ES-I3 (cell line): Measurements from ENCODE around the gene MELK.

Source experiments
- H3K36me3 ChIP-seq: 2 replicates; pipeline ENCODE4 v1.6.1; 2013; ENCODE audit warnings: mild to moderate bottlenecking, low read length, control low read depth, moderate library complexity; ENCODE audit not compliant: insufficient read depth
- H3K4me1 ChIP-seq: 2 replicates; pipeline ENCODE4 v1.6.1; 2013; ENCODE audit warnings: mild to moderate bottlenecking, control low read depth, low read length; ENCODE audit not compliant: insufficient read depth
- H3K9ac ChIP-seq: 2 replicates; pipeline ENCODE4 v1.6.1; 2013; ENCODE audit warnings: low read depth, mild to moderate bottlenecking, low read length, moderate library complexity
- H3K9me3 ChIP-seq: 2 replicates; pipeline ENCODE4 v1.6.1; 2013; ENCODE audit warnings: mild to moderate bottlenecking, low read length, moderate library complexity; ENCODE audit not compliant: control insufficient read depth, insufficient read depth

The MELK gene

GRCh38 chr9:36718612-36719011 lies 145.9 kb downstream of the MELK start:
- no peak overlapping the region for H3K9ac ChIP-seq
- no peaks in the 10 kb centered on the region for H3K9me3 ChIP-seq
- no peaks in the 10 kb centered on the region for H3K36me3 ChIP-seq
- H3K4me1 ChIP-seq, result no peaks in the 10 kb centered on the region

GRCh38 chr9:36720043-36720442 lies 147.3 kb downstream of the MELK start:
- no peaks in the 10 kb centered on the region for H3K4me1 ChIP-seq
- H3K36me3 ChIP-seq, result no peaks in the 10 kb centered on the region
- no peaks in the 10 kb centered on the region for H3K9me3 ChIP-seq
- H3K9ac ChIP-seq, result no peak overlapping the region

- Histone ChIP-seq H3K9me3 (no peaks in the 10 kb centered on the region), H3K36me3 (no peaks in the 10 kb centered on the region), H3K4me1 (peaks cover 12% of the 10 kb centered on the region; the same call in 1 of the 2 replicates), H3K9ac (no peak overlapping the region)
Measured at GRCh38 chr9:36721846-36722588, 149.3 kb downstream of the MELK start.

GRCh38 chr9:36725777-36726356 lies 153.2 kb downstream of the MELK start:
- H3K36me3 ChIP-seq, result no peaks in the 10 kb centered on the region
- H3K4me1 ChIP-seq, result peaks cover 12% of the 10 kb centered on the region; the same call in 1 of the 2 replicates
- no peaks in the 10 kb centered on the region for H3K9me3 ChIP-seq
- no peak overlapping the region for H3K9ac ChIP-seq
